SK-N-SH treated with all-trans-retinoic acid at 6 μM for 48 hours (cell line): ENCODE results near the gene KLHL3.

Experiments used
- ATAC-seq: fragments of 200-7000 bp; cut with Tn5 transposase; 3 replicates; pipeline ENCODE4 v1.9.1; 2020; ENCODE audit warnings: mild to moderate bottlenecking, moderate library complexity
- ARNTL ChIP-seq: fragments of 450-650 bp; formaldehyde crosslinking; IDR thresholded peaks from 2 replicates; pipeline ENCODE4 v1.5.0; 2020; ENCODE audit warnings: low read depth, mild to moderate bottlenecking, moderate library complexity, borderline replicate concordance
- BACH2 ChIP-seq: fragments of 250-450 bp; sonication (Bioruptor Pico); IDR thresholded peaks from 2 replicates; pipeline ENCODE4 v1.9.0; 2021; ENCODE audit warnings: mild to moderate bottlenecking, borderline replicate concordance
- CSDC2 ChIP-seq: fragments of 250-450 bp; sonication (Bioruptor Pico); IDR thresholded peaks from 2 replicates; pipeline ENCODE4 v1.5.0; 2020; ENCODE audit warnings: mild to moderate bottlenecking, moderate library complexity
- ESRRG ChIP-seq: fragments of 250-450 bp; sonication (Bioruptor Pico); IDR thresholded peaks from 2 replicates; pipeline ENCODE4 v1.6.1; 2021; ENCODE audit warnings: mild to moderate bottlenecking
- GLIS3 ChIP-seq: fragments of 250-450 bp; sonication (Bioruptor Pico); IDR thresholded peaks from 2 replicates; pipeline ENCODE4 v1.5.0; 2020; ENCODE audit warnings: mild to moderate bottlenecking, moderate library complexity
- ISL1 ChIP-seq: fragments of 250-450 bp; sonication (Bioruptor Pico); IDR thresholded peaks from 2 replicates; pipeline ENCODE4 v2.1.2; 2022; ENCODE audit warnings: mild to moderate bottlenecking, moderate library complexity
- OSR1 ChIP-seq: fragments of 250-450 bp; sonication (Bioruptor Pico); IDR thresholded peaks from 2 replicates; pipeline ENCODE4 v1.8.0; 2022; ENCODE audit warnings: moderate library complexity, mild to moderate bottlenecking, inconsistent platforms
- RARB ChIP-seq: fragments of 250-450 bp; sonication (Bioruptor Pico); IDR thresholded peaks from 2 replicates; pipeline ENCODE4 v1.8.0; 2021; ENCODE audit warnings: mild to moderate bottlenecking, moderate library complexity
- SNAI2 ChIP-seq: fragments of 250-450 bp; sonication (Bioruptor Pico); IDR thresholded peaks from 2 replicates; pipeline ENCODE4 v1.5.0; 2020; ENCODE audit warnings: mild to moderate bottlenecking, moderate library complexity
- TOX ChIP-seq: fragments of 250-450 bp; sonication (Bioruptor Pico); IDR thresholded peaks from 2 replicates; pipeline ENCODE4 v1.8.0; 2021; ENCODE audit warnings: mild to moderate bottlenecking, moderate library complexity, borderline replicate concordance
- ZC3H10 ChIP-seq: fragments of 250-450 bp; sonication (Bioruptor Pico); IDR thresholded peaks from 2 replicates; pipeline ENCODE4 v1.5.1; 2021; ENCODE audit warnings: mild to moderate bottlenecking, moderate library complexity
- ZFP30 ChIP-seq: fragments of 450-650 bp; formaldehyde crosslinking; IDR thresholded peaks from 2 replicates; pipeline ENCODE4 v1.5.0; 2022; ENCODE audit warnings: mild to moderate bottlenecking, moderate library complexity
- ZNF565 ChIP-seq: fragments of 450-650 bp; formaldehyde crosslinking; conservative IDR thresholded peaks from 2 replicates; pipeline ENCODE4 v1.5.0; 2020; ENCODE audit warnings: low read depth, mild to moderate bottlenecking, moderate library complexity
- ZNF70 ChIP-seq: fragments of 450-650 bp; formaldehyde crosslinking; IDR thresholded peaks from 2 replicates; pipeline ENCODE4 v1.5.0; 2020; ENCODE audit warnings: mild to moderate bottlenecking, moderate library complexity
- ZNF8 ChIP-seq: fragments of 450-650 bp; formaldehyde crosslinking; IDR thresholded peaks from 2 replicates; pipeline ENCODE4 v1.5.0; 2020; ENCODE audit warnings: mild to moderate bottlenecking, moderate library complexity
- TF ChIP-seq, protein P1 (sequence below): fragments of 250-450 bp; sonication (Bioruptor Pico); IDR thresholded peaks from 2 replicates; pipeline ENCODE4 v1.5.1; 2021; ENCODE audit warnings: mild to moderate bottlenecking, moderate library complexity
- TF ChIP-seq, protein P2 (sequence below): fragments of 250-450 bp; sonication (Bioruptor Pico); IDR thresholded peaks from 2 replicates; pipeline ENCODE4 v1.8.0; 2021; ENCODE audit warnings: low read depth, mild to moderate bottlenecking, moderate library complexity, borderline replicate concordance
- TF ChIP-seq, protein P3 (sequence below): fragments of 250-450 bp; sonication (Bioruptor Pico); IDR thresholded peaks from 2 replicates; pipeline ENCODE4 v1.8.0; 2020; ENCODE audit warnings: mild to moderate bottlenecking, moderate library complexity, borderline replicate concordance
- TF ChIP-seq, protein P4 (sequence below): fragments of 250-450 bp; sonication (Bioruptor Pico); IDR thresholded peaks from 2 replicates; pipeline ENCODE4 v1.5.1; 2020; ENCODE audit warnings: low read depth, mild to moderate bottlenecking, moderate library complexity
- TF ChIP-seq, protein P5 (sequence below): fragments of 250-450 bp; sonication (Bioruptor Pico); IDR thresholded peaks from 2 replicates; pipeline ENCODE4 v1.5.0; 2020; ENCODE audit warnings: mild to moderate bottlenecking, moderate library complexity

Gene KLHL3

DNA sequence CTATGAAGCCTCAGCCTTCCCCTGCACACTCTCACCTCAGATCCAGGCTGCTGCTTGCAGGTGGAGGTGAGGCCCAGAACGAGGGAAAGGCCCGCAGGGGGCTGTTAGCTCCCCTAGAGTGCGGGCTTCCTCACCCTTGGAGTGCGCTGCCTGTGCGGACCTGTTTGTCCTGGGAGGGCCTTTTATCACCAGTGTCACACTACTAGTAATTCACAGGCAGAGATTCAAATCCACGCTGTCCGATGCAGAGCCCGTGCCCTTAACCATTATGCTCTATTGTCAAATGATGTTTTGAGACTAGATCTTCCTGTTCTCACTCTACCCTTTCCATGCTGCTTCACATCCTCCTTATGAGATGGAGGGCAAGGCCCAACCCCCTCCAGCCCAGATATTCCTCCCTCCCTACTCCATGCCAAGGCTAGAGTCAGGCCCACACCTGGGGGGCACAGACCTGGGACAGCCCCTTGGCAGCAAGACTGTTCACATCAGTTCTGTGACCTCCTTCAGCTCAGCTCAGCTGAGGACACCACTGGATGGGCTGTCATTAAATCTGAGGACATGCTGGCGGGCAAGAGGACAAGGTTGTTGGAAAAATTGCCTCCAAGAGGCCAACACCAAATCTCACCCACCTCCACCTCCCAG lies 124.0 kb downstream of the KLHL3 start (continued):
- TF ChIP-seq, protein P1, sequence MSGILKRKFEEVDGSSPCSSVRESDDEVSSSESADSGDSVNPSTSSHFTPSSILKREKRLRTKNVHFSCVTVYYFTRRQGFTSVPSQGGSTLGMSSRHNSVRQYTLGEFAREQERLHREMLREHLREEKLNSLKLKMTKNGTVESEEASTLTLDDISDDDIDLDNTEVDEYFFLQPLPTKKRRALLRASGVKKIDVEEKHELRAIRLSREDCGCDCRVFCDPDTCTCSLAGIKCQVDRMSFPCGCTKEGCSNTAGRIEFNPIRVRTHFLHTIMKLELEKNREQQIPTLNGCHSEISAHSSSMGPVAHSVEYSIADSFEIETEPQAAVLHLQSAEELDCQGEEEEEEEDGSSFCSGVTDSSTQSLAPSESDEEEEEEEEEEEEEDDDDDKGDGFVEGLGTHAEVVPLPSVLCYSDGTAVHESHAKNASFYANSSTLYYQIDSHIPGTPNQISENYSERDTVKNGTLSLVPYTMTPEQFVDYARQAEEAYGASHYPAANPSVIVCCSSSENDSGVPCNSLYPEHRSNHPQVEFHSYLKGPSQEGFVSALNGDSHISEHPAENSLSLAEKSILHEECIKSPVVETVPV (CRISPR knock-in tag), result no peak
- TF ChIP-seq ISL1 (CRISPR knock-in tag), result no peak
- no peak for TF ChIP-seq TOX (CRISPR knock-in tag)
- TF ChIP-seq CSDC2, result no peak
- TF ChIP-seq, protein P2, sequence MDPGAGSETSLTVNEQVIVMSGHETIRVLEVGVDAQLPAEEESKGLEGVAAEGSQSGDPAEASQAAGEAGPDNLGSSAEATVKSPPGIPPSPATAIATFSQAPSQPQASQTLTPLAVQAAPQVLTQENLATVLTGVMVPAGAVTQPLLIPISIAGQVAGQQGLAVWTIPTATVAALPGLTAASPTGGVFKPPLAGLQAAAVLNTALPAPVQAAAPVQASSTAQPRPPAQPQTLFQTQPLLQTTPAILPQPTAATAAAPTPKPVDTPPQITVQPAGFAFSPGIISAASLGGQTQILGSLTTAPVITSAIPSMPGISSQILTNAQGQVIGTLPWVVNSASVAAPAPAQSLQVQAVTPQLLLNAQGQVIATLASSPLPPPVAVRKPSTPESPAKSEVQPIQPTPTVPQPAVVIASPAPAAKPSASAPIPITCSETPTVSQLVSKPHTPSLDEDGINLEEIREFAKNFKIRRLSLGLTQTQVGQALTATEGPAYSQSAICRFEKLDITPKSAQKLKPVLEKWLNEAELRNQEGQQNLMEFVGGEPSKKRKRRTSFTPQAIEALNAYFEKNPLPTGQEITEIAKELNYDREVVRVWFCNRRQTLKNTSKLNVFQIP, result no peak
- TF ChIP-seq, protein P3, sequence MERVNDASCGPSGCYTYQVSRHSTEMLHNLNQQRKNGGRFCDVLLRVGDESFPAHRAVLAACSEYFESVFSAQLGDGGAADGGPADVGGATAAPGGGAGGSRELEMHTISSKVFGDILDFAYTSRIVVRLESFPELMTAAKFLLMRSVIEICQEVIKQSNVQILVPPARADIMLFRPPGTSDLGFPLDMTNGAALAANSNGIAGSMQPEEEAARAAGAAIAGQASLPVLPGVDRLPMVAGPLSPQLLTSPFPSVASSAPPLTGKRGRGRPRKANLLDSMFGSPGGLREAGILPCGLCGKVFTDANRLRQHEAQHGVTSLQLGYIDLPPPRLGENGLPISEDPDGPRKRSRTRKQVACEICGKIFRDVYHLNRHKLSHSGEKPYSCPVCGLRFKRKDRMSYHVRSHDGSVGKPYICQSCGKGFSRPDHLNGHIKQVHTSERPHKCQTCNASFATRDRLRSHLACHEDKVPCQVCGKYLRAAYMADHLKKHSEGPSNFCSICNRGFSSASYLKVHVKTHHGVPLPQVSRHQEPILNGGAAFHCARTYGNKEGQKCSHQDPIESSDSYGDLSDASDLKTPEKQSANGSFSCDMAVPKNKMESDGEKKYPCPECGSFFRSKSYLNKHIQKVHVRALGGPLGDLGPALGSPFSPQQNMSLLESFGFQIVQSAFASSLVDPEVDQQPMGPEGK (CRISPR knock-in tag), result no peak
- no peak for TF ChIP-seq ESRRG (CRISPR knock-in tag)
- no peak for TF ChIP-seq ZC3H10 (CRISPR knock-in tag)

DNA sequence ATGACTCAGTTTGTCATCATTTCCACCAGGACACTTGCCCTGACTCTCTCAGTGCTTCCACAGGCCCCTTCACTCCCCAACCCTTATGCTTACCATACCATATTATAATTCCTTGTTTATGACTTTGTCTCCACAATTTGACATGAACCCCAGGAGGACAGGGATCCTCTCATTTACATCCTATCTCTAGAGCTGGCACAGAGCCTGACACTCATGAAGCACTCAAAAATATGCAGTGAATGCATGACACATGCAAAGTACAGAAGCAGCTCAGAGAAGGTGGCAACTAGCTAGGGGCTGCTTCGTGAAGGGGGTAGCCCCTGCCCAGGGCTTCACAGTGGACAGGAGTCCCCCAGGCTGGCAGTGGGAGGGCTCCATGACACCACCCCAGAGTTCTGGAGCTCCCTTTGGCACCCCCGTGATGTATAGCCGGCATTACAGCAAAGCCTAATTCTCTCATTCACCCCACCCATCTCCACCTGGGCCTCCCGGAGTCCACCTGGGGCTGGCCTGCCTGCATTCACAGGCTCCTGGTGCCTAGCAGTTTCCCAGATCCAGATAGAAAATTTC lies 124.8 kb downstream of the KLHL3 start:
- TF ChIP-seq RARB (CRISPR knock-in tag) (no peak), GLIS3 (CRISPR knock-in tag) (no peak), ZNF8 (CRISPR knock-in tag) (no peak), ARNTL (CRISPR knock-in tag) (no peak), OSR1 (CRISPR knock-in tag) (no peak), ISL1 (CRISPR knock-in tag) (no peak), ZNF70 (CRISPR knock-in tag) (no peak), ZFP30 (CRISPR knock-in tag) (no peak), ESRRG (CRISPR knock-in tag) (no peak), BACH2 (CRISPR knock-in tag) (no peak), SNAI2 (CRISPR knock-in tag) (no peak), CSDC2 (no peak), ZC3H10 (CRISPR knock-in tag) (no peak), ZNF565 (no peak)
- TF ChIP-seq, protein P2, result no peak
- TF ChIP-seq, protein P4, sequence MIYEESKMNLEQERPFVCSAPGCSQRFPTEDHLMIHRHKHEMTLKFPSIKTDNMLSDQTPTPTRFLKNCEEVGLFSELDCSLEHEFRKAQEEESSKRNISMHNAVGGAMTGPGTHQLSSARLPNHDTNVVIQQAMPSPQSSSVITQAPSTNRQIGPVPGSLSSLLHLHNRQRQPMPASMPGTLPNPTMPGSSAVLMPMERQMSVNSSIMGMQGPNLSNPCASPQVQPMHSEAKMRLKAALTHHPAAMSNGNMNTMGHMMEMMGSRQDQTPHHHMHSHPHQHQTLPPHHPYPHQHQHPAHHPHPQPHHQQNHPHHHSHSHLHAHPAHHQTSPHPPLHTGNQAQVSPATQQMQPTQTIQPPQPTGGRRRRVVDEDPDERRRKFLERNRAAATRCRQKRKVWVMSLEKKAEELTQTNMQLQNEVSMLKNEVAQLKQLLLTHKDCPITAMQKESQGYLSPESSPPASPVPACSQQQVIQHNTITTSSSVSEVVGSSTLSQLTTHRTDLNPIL, result no peak
- TF ChIP-seq, protein P3 (CRISPR knock-in tag), result no peak
- TF ChIP-seq, protein P5, sequence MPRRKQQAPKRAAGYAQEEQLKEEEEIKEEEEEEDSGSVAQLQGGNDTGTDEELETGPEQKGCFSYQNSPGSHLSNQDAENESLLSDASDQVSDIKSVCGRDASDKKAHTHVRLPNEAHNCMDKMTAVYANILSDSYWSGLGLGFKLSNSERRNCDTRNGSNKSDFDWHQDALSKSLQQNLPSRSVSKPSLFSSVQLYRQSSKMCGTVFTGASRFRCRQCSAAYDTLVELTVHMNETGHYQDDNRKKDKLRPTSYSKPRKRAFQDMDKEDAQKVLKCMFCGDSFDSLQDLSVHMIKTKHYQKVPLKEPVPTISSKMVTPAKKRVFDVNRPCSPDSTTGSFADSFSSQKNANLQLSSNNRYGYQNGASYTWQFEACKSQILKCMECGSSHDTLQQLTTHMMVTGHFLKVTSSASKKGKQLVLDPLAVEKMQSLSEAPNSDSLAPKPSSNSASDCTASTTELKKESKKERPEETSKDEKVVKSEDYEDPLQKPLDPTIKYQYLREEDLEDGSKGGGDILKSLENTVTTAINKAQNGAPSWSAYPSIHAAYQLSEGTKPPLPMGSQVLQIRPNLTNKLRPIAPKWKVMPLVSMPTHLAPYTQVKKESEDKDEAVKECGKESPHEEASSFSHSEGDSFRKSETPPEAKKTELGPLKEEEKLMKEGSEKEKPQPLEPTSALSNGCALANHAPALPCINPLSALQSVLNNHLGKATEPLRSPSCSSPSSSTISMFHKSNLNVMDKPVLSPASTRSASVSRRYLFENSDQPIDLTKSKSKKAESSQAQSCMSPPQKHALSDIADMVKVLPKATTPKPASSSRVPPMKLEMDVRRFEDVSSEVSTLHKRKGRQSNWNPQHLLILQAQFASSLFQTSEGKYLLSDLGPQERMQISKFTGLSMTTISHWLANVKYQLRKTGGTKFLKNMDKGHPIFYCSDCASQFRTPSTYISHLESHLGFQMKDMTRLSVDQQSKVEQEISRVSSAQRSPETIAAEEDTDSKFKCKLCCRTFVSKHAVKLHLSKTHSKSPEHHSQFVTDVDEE (CRISPR knock-in tag), result no peak
- ATAC-seq, result no peak
